A673 (cell line): ENCODE results near the gene MYO5B. TPM values are rescaled to one million over a fixed set of nuclear protein-coding genes. Genes with fewer than 3 reads are reported as not detected.

Source experiments
- BruUV-seq: library from RNA; stranded (reverse); fragments of 400-500 nt; replicated peaks from 2 replicates; lab custom pipeline; 2021; lab: Mats Ljungman, UMichigan
- CTCF ChIA-PET: fragments of 300-600 bp; sonication (Branson Sonifier 250); formaldehyde crosslinking; loops from one replicate; lab custom pipeline; 2022; ENCODE audit warnings: antibody characterized with exemption; lab: Charles Lee
- POLR2A ChIA-PET: fragments of 300-600 bp; sonication (Branson Sonifier 250); formaldehyde crosslinking; loops from one replicate; lab custom pipeline; 2022; ENCODE audit warnings: antibody characterized with exemption; ENCODE audit not compliant: low non-redundant PET; lab: Charles Lee
- DNase-seq: peaks from one replicate; pipeline ENCODE4 v3.0.0-alpha.2; 2015; ENCODE audit warnings: low spot score
- H3K27ac ChIP-seq: fragments of 200-600 bp; sonication (generic); 2 replicates; pipeline ENCODE4 v1.5.1; 2016; ENCODE audit warnings: mixed run types, low read depth, mild to moderate bottlenecking, mixed read lengths, antibody characterized with exemption, low read length; ENCODE audit not compliant: poor library complexity, severe bottlenecking
- H3K27me3 ChIP-seq: fragments of 200-600 bp; sonication (generic); replicated peaks from 2 replicates; pipeline ENCODE4 v1.6.1; 2017; ENCODE audit warnings: mixed run types, low read depth, mild to moderate bottlenecking, mixed read lengths, antibody characterized with exemption, low read length; ENCODE audit not compliant: insufficient read depth, poor library complexity
- H3K36me3 ChIP-seq: fragments of 200-600 bp; sonication (generic); 2 replicates; pipeline ENCODE4 v1.6.1; 2016; ENCODE audit warnings: mixed run types, mild to moderate bottlenecking, mixed read lengths, antibody characterized with exemption, low read length; ENCODE audit not compliant: insufficient read depth, poor library complexity, severe bottlenecking
- H3K4me1 ChIP-seq: fragments of 200-600 bp; sonication (generic); 2 replicates; pipeline ENCODE4 v1.6.1; 2017; ENCODE audit warnings: mixed run types, mild to moderate bottlenecking, mixed read lengths, antibody characterized with exemption, low read length; ENCODE audit not compliant: insufficient read depth, poor library complexity, severe bottlenecking
- H3K4me3 ChIP-seq: fragments of 200-600 bp; sonication (generic); 2 replicates; pipeline ENCODE4 v1.5.1; 2016; ENCODE audit warnings: low read depth, mixed run types, mild to moderate bottlenecking, mixed read lengths, low read length; ENCODE audit not compliant: poor library complexity, severe bottlenecking
- H3K9me3 ChIP-seq: fragments of 200-600 bp; sonication (generic); 2 replicates; pipeline ENCODE4 v1.6.1; 2016; ENCODE audit warnings: mixed run types, low read depth, mild to moderate bottlenecking, mixed read lengths, antibody characterized with exemption, low read length; ENCODE audit not compliant: poor library complexity, severe bottlenecking
- CTCF ChIP-seq: fragments of 300-800, 200-600 bp; sonication (generic); conservative IDR thresholded peaks from 2 replicates; pipeline ENCODE4 v1.5.1; 2017; ENCODE audit warnings: low read depth, mild to moderate bottlenecking, antibody characterized with exemption, low read length, moderate library complexity, mixed read lengths
- EZH2 ChIP-seq: fragments of 200-600 bp; sonication (generic); IDR thresholded peaks from 2 replicates; pipeline ENCODE4 v1.6.1; 2017; ENCODE audit warnings: borderline replicate concordance, low read depth, mild to moderate bottlenecking, mixed read lengths, antibody characterized with exemption, low read length; ENCODE audit not compliant: poor library complexity, severe bottlenecking
- intact Hi-C: fragments of 100-400 bp; cut with micrococcal nuclease; formaldehyde crosslinking; loops from one replicate; pipeline ENCODE4 v1.10.0; 2022; ENCODE audit not compliant: unreplicated experiment
- total RNA-seq: library from RNA; stranded (reverse); gene quantifications from 2 replicates; pipeline ENCODE4 v1.2.3, GENCODE V29; 2021

Gene MYO5B
- total RNA-seq, 1 experiment from 2014 or later, result 0.30 TPM

DNA sequence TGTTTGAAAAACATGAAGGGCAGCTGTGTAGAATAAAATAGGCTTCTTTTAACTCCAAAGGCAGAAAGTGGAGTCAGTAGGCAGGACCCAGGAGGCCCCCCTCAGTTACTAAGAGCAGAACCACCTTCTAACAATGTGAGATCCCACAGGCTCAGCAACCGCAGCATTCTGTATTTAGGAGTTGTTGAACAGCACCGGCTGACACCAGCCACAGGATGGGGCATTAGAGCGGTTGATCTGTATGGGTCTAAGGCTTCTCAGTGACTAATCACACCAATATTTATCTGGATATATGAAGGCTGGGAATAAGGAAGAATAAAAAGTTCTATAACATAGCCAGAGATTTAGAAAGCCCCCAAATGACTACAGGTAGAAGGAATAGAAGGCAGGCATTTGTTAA is 51.7 kb downstream of the MYO5B start:
- no peak for DNase-seq
- intact Hi-C loops, result no loop called here
- no TSS peak for BruUV-seq
- no peaks in the 10 kb centered on the region for H3K36me3 ChIP-seq
- H3K27ac ChIP-seq, result no peak overlapping the region
- no peak for TF ChIP-seq CTCF
- no peak for TF ChIP-seq EZH2
- H3K4me3 ChIP-seq, result no peak overlapping the region
- CTCF ChIA-PET, result no interaction called here
- H3K27me3 ChIP-seq, result peaks cover 62% of the 10 kb centered on the region
- H3K4me1 ChIP-seq, result no peaks in the 10 kb centered on the region
- H3K9me3 ChIP-seq, result no peaks in the 10 kb centered on the region
- POLR2A ChIA-PET, result no interaction called here

- no peaks in the 10 kb centered on the region for H3K9me3 ChIP-seq
- H3K4me3 ChIP-seq, result no peak overlapping the region
- BruUV-seq, result no TSS peak
- CTCF ChIA-PET, result no interaction called here
- H3K36me3 ChIP-seq, result no peaks in the 10 kb centered on the region
- peaks cover 62% of the 10 kb centered on the region for H3K27me3 ChIP-seq
- POLR2A ChIA-PET, result no interaction called here
- intact Hi-C loops, result no loop called here
- DNase-seq, result no peak
- no peak overlapping the region for H3K27ac ChIP-seq
- H3K4me1 ChIP-seq, result no peaks in the 10 kb centered on the region
- no peak for TF ChIP-seq CTCF
- no peak for TF ChIP-seq EZH2
Measured at GRCh38 chr18:50142441-50143120, 52.4 kb downstream of the MYO5B start.

DNA sequence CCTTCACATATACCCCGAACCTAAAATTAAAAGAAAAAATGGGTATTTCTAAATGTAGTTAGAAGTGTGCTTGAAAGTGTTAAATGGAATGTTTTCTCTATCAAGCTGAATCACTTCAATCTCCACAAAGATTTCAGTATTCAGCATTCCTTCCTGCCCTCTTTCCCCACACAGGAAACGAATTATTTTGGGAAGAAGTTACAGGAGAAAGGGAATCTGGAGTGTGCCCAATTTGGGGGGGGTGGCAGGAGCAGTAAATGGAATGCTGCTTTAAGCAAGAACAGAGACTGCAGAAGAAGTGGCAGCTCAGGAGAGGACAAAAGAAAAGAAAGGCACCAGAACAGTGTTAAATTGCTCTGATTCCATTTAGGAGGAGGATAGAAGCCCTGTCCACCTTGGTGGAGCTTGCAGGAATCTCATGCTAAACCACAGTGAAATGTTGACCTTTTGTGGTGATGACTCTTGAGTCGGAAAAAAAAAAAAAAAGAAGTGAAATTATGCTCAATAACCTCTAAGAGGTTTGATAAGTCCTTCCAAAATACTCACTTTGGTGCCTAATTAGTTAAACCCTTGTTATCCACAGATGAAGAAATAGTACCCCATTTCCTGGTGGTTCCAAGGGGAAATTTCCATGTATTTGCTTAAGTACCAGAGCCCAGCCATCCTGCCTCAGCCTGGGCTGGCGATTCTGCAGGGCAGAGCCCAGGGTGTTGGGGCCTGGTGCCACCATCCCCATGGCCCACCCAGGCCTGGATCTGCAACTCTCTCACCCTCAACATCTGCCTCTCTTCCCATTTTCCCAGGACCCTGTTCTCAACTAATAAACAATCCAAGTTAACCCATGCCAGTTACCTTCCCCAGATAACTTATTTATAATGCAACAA is 56.5 kb downstream of the MYO5B start:
- peaks cover 62% of the 10 kb centered on the region for H3K27me3 ChIP-seq
- intact Hi-C loops, result no loop called here
- CTCF ChIA-PET, result no interaction called here
- POLR2A ChIA-PET, result no interaction called here
- no peaks in the 10 kb centered on the region for H3K36me3 ChIP-seq
- H3K27ac ChIP-seq, result no peak overlapping the region
- H3K9me3 ChIP-seq, result no peaks in the 10 kb centered on the region
- no peak for DNase-seq
- BruUV-seq, result no TSS peak
- H3K4me1 ChIP-seq, result no peaks in the 10 kb centered on the region
- H3K4me3 ChIP-seq, result no peak overlapping the region
- TF ChIP-seq EZH2 (no peak), CTCF (no peak)
